ENCODE results near the gene TMEM181. TPM values are rescaled to one million over a fixed set of nuclear protein-coding genes. Genes with fewer than 3 reads are reported as not detected.

Gene TMEM181
- total and polyA plus RNA-seq, 4 donors: 6.4 to 15.6 (median 12.6) TPM

GRCh38 chr6:158575550-158575949 lies 15.7 kb downstream of the TMEM181 start:
- no peak overlapping the region for H3K4me3 ChIP-seq (ENCODE audit: low read depth in 1 of 3, low read length in 3 of 3)
- peaks cover 0 to 3% (median under 1%) of the 10 kb centered on the region in 4 donors for H3K36me3 ChIP-seq (ENCODE audit: control insufficient read depth in 4 of 4, insufficient read depth in 3 of 4, low read depth in 1 of 4, low read length in 3 of 4)
- H3K27ac ChIP-seq (ENCODE audit: low read depth in 1 of 2, low read length in 2 of 2): no peak overlapping the region
- H3K4me1 ChIP-seq (ENCODE audit: control insufficient read depth in 4 of 4, insufficient read depth in 4 of 4, low read length in 3 of 4): no peaks in the 10 kb centered on the region
- no peaks in the 10 kb centered on the region for H3K27me3 ChIP-seq (ENCODE audit: control insufficient read depth in 4 of 4, insufficient read depth in 4 of 4, low read length in 3 of 4)
- WGBS: 93% methylated on average over 4 of the region's 4 CpGs
- no peak for TF ChIP-seq EGR1 (IDR thresholded peaks at IDR 0.05; ENCODE audit: low read depth in 2 of 2)
- TF ChIP-seq TAF1 (conservative IDR thresholded peaks at IDR 0.05): no peak
- TF ChIP-seq REST (IDR thresholded peaks at IDR 0.05): no peak
- no peak for TF ChIP-seq HNF4A (conservative IDR thresholded peaks at IDR 0.05)
- no peak for TF ChIP-seq YY1 (IDR thresholded peaks at IDR 0.05)
- TF ChIP-seq SP1 (IDR thresholded peaks at IDR 0.05): no peak
- TF ChIP-seq CTCF (IDR thresholded peaks at IDR 0.05; ENCODE audit: low read depth, low read length, missing input control): no peak
- TF ChIP-seq GABPA (IDR thresholded peaks at IDR 0.05 in 1 of 2, conservative IDR thresholded peaks at IDR 0.05 in 1 of 2): no peak
- TF ChIP-seq ZBTB33 (IDR thresholded peaks at IDR 0.05): no peak
- no peak for TF ChIP-seq RXRA (IDR thresholded peaks at IDR 0.05)
- TF ChIP-seq ATF3 (IDR thresholded peaks at IDR 0.05): no peak
- no peak for TF ChIP-seq RAD21 (IDR thresholded peaks at IDR 0.05)
- no peak for TF ChIP-seq FOXA2 (IDR thresholded peaks at IDR 0.05)
- no peak for TF ChIP-seq FOXA1 (IDR thresholded peaks at IDR 0.05)
- TF ChIP-seq MAX (IDR thresholded peaks at IDR 0.05): no peak
- no peak for TF ChIP-seq NR2F2 (IDR thresholded peaks at IDR 0.05)
- no peak for DNase-seq (ENCODE audit: low spot score)
- no peaks in the 10 kb centered on the region for H3K9me3 ChIP-seq (ENCODE audit: control insufficient read depth in 4 of 4, low read length in 3 of 4)
- H3K9ac ChIP-seq (ENCODE audit: low read depth in 1 of 2, low read length in 2 of 2): no peak overlapping the region

GRCh38 chr6:158584236-158584651 lies 24.4 kb downstream of the TMEM181 start:
- Histone ChIP-seq H3K9ac (ENCODE audit: low read depth in 1 of 2, low read length in 2 of 2) (no peak overlapping the region), H3K27me3 (ENCODE audit: control insufficient read depth in 4 of 4, insufficient read depth in 4 of 4, low read length in 3 of 4) (no peaks in the 10 kb centered on the region), H3K9me3 (ENCODE audit: control insufficient read depth in 4 of 4, low read length in 3 of 4) (no peaks in the 10 kb centered on the region), H3K4me1 (ENCODE audit: control insufficient read depth in 4 of 4, insufficient read depth in 4 of 4, low read length in 3 of 4) (no peaks in the 10 kb centered on the region), H3K27ac (ENCODE audit: low read depth in 1 of 2, low read length in 2 of 2) (no peak overlapping the region), H3K4me3 (ENCODE audit: low read depth in 1 of 3, low read length in 3 of 3) (no peak overlapping the region), H3K36me3 (ENCODE audit: control insufficient read depth in 4 of 4, insufficient read depth in 3 of 4, low read depth in 1 of 4, low read length in 3 of 4) (peaks cover 20 to 36% (median 21%) of the 10 kb centered on the region in 4 donors)
- 94% methylated on average over 8 of the region's 8 CpGs for WGBS
- DNase-seq (ENCODE audit: low spot score): no peak
- no peak for TF ChIP-seq JUND (IDR thresholded peaks at IDR 0.05)
- no peak for TF ChIP-seq TAF1 (conservative IDR thresholded peaks at IDR 0.05)
- no peak for TF ChIP-seq CTCF (IDR thresholded peaks at IDR 0.05; ENCODE audit: low read depth, low read length, missing input control)
- TF ChIP-seq NR2F2 (IDR thresholded peaks at IDR 0.05): no peak
- no peak for TF ChIP-seq SP1 (IDR thresholded peaks at IDR 0.05)
- TF ChIP-seq HNF4G (IDR thresholded peaks at IDR 0.05): no peak
- TF ChIP-seq RAD21 (IDR thresholded peaks at IDR 0.05): no peak
- no peak for TF ChIP-seq ZBTB33 (IDR thresholded peaks at IDR 0.05)
- no peak for TF ChIP-seq GABPA (IDR thresholded peaks at IDR 0.05 in 1 of 2, conservative IDR thresholded peaks at IDR 0.05 in 1 of 2)
- no peak for TF ChIP-seq ATF3 (IDR thresholded peaks at IDR 0.05)
- no peak for TF ChIP-seq YY1 (IDR thresholded peaks at IDR 0.05)

All from liver (tissue), 9 donors.